ENCODE results near the gene RIOK1. TPM values are rescaled to one million over a fixed set of nuclear protein-coding genes. Genes with fewer than 3 reads are reported as not detected.

RIOK1 gene
- total RNA-seq, 2 experiments from 2014 or later: 57.9 to 64.7 TPM

GRCh38 chr6:7390226-7390878 lies 744 bp downstream of the RIOK1 start:
- peak overlapping the region; percentile 92 for H3K4me3 Mint-ChIP-seq
- H3K27ac Mint-ChIP-seq: peak overlapping the region; percentile 99
- no peaks in the 10 kb centered on the region for H3K27me3 Mint-ChIP-seq
- H3K9me3 Mint-ChIP-seq: no peaks in the 10 kb centered on the region
- peaks cover 43% of the 10 kb centered on the region for H3K4me1 Mint-ChIP-seq
- DNase-seq: no peak
- H3K36me3 Mint-ChIP-seq: peaks cover 37% of the 10 kb centered on the region

- no peaks in the 10 kb centered on the region for H3K27me3 Mint-ChIP-seq
- H3K4me1 Mint-ChIP-seq: peaks cover 43% of the 10 kb centered on the region
- H3K36me3 Mint-ChIP-seq: peaks cover 43% of the 10 kb centered on the region
- no peaks in the 10 kb centered on the region for H3K9me3 Mint-ChIP-seq
- no peak overlapping the region for H3K27ac Mint-ChIP-seq
- peak overlapping the region; percentile 92 for H3K4me3 Mint-ChIP-seq
- DNase-seq: no peak
Observed at GRCh38 chr6:7391151-7391550, 1.5 kb downstream of the RIOK1 start.

GRCh38 chr6:7392402-7392801 lies 2.8 kb downstream of the RIOK1 start:
- H3K4me3 Mint-ChIP-seq: peak overlapping the region; percentile 48
- peaks cover 43% of the 10 kb centered on the region for H3K36me3 Mint-ChIP-seq
- no peak for DNase-seq
- peaks cover 43% of the 10 kb centered on the region for H3K4me1 Mint-ChIP-seq
- no peaks in the 10 kb centered on the region for H3K27me3 Mint-ChIP-seq
- no peaks in the 10 kb centered on the region for H3K9me3 Mint-ChIP-seq
- no peak overlapping the region for H3K27ac Mint-ChIP-seq

DNA sequence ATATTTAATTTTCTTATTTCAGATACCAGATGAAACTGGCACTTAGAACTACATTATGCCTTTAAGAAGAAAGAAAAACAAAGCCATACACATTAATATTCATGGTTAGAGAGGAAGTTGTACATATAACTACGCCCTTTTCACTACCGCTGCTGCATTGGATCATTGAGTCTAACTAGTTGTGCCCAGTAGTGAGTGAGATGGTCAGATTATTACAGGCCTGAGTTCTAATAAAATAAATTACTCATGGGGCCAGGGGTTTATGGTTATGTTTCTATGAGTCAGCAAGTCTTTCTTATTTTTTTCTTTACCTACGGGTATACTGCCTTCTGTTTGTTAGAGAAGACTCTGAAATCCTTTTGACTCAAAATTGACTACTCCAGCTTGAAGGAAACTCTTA lies 11.5 kb downstream of the RIOK1 start:
- H3K9me3 Mint-ChIP-seq: no peaks in the 10 kb centered on the region
- H3K36me3 Mint-ChIP-seq: peaks cover 25% of the 10 kb centered on the region
- DNase-seq: no peak
- no peak overlapping the region for H3K27ac Mint-ChIP-seq
- H3K27me3 Mint-ChIP-seq: no peaks in the 10 kb centered on the region
- no peak overlapping the region for H3K4me3 Mint-ChIP-seq
- peaks cover 2% of the 10 kb centered on the region for H3K4me1 Mint-ChIP-seq

DNA sequence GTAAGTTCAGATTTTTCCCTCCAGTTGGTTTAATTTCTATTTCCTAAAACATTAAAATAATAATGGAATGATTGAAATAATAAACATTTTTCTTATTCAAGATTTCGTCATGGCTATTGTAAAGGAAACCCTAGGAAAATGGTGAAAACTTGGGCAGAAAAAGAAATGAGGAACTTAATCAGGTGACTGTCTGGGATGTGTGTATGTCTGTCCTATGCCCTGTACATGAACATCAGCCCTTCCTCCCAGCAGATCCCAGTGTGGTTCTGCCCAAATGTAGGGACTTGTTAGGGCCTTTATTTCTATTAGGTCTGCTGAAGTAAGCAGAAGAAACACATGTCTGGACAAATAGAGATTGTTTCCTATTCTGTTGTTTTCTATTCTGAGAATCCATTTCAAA lies 13.1 kb downstream of the RIOK1 start:
- no peaks in the 10 kb centered on the region for H3K9me3 Mint-ChIP-seq
- peaks cover 29% of the 10 kb centered on the region for H3K36me3 Mint-ChIP-seq
- peaks cover 2% of the 10 kb centered on the region for H3K4me1 Mint-ChIP-seq
- no peak overlapping the region for H3K4me3 Mint-ChIP-seq
- no peak overlapping the region for H3K27ac Mint-ChIP-seq
- DNase-seq: no peak
- no peaks in the 10 kb centered on the region for H3K27me3 Mint-ChIP-seq

DNA sequence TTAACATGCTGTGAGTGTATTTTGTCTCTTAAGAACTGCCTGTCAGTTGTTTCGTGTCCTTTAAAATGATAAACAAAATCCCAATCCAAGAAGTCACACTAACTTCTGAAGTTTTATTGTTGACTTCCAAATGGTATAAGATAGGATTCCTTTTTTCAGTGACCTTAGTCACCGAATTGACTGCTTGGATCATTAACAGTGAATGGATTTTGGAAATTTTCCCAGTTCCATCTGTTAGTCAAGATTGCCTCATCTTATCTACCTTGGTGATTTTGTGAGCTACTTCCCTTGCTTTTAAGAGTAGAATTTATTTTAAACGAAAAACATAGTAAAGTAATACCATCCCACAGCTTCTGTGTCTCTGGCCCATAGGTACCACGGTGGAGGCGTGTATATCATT lies 14.9 kb downstream of the RIOK1 start:
- Mint-ChIP-seq H3K4me3 (no peak overlapping the region), H3K4me1 (peaks cover under 1% of the 10 kb centered on the region), H3K27me3 (no peaks in the 10 kb centered on the region), H3K9me3 (no peaks in the 10 kb centered on the region), H3K36me3 (peaks cover 30% of the 10 kb centered on the region), H3K27ac (no peak overlapping the region)
- DNase-seq: no peak

DNA sequence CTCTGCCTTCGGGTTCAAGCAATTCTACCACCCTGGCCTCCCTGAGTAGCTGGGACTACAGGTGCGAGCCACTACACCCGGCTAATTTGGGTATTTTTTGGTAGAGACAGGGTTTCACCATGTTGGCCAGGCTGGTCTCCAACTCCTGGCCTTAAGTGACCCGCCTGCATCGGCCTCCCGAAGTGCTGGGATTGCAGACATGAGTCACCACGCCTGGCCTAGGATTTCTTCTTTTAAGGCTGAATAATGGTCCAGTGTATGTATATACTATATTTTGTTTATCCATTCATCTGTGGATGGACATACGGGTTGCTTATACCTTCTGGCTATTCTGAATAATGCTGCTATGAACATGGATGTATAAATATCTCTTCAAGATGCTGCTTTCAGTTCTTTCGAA lies 17.1 kb downstream of the RIOK1 start:
- no peaks in the 10 kb centered on the region for H3K4me1 Mint-ChIP-seq
- H3K9me3 Mint-ChIP-seq: no peaks in the 10 kb centered on the region
- H3K36me3 Mint-ChIP-seq: peaks cover 37% of the 10 kb centered on the region
- DNase-seq: no peak
- no peak overlapping the region for H3K4me3 Mint-ChIP-seq
- H3K27me3 Mint-ChIP-seq: no peaks in the 10 kb centered on the region
- H3K27ac Mint-ChIP-seq: no peak overlapping the region

DNA sequence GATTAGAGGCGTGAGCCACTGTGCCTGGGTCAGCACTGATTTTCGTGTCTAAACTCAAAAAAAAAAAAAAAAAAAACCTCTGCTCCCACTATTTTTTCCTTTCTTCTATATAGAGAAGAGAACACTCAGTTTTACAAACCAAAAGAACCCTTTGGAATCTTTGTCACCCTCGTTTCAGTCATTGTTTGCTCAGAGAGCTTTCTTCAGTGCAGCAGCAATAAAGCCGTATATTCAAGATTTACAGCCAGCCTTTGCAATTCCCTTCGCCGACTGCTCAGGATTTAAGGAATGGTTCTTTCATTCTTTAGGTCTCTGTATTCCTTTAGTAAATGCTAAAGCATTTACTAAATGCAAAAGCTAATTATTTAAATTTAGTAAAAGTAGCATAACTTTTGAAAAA lies 20.1 kb downstream of the RIOK1 start:
- Mint-ChIP-seq H3K4me3 (no peak overlapping the region), H3K9me3 (no peaks in the 10 kb centered on the region), H3K36me3 (peaks cover 35% of the 10 kb centered on the region), H3K4me1 (no peaks in the 10 kb centered on the region), H3K27ac (no peak overlapping the region), H3K27me3 (no peaks in the 10 kb centered on the region)
- DNase-seq: no peak

GRCh38 chr6:7410851-7411250 lies 21.2 kb downstream of the RIOK1 start:
- Mint-ChIP-seq H3K27ac (no peak overlapping the region), H3K4me1 (no peaks in the 10 kb centered on the region), H3K4me3 (no peak overlapping the region), H3K36me3 (peaks cover 36% of the 10 kb centered on the region), H3K9me3 (no peaks in the 10 kb centered on the region), H3K27me3 (no peaks in the 10 kb centered on the region)
- no peak for DNase-seq

GRCh38 chr6:7411328-7411727 lies 21.7 kb downstream of the RIOK1 start:
- Mint-ChIP-seq H3K36me3 (peaks cover 35% of the 10 kb centered on the region), H3K4me1 (no peaks in the 10 kb centered on the region), H3K27ac (no peak overlapping the region), H3K9me3 (no peaks in the 10 kb centered on the region), H3K27me3 (no peaks in the 10 kb centered on the region), H3K4me3 (no peak overlapping the region)
- no peak for DNase-seq

- Mint-ChIP-seq H3K27ac (no peak overlapping the region), H3K36me3 (peaks cover 36% of the 10 kb centered on the region), H3K27me3 (no peaks in the 10 kb centered on the region), H3K9me3 (no peaks in the 10 kb centered on the region), H3K4me1 (no peaks in the 10 kb centered on the region), H3K4me3 (no peak overlapping the region)
- DNase-seq: no peak
Observed at GRCh38 chr6:7413151-7413823, 23.7 kb downstream of the RIOK1 start.

DNA sequence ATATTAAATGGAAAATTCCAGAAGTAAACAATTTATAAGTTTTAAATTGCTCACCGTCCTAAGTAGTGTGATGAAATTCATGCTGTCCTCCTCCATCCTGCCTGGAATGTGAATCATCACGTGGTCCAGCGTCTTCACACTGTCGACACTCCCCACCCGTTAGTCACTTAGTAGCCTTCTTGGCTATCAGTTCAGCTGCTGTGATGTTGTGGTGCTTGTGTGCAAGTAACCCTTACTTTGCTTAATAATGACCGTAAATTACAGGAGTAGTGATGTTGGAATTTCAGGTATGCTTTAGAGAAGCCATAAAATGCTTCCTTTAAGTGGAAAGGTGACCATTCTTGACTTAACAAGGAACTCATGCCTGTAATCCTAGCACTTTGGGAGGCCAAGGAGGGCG lies 25.2 kb downstream of the RIOK1 start:
- no peaks in the 10 kb centered on the region for H3K27me3 Mint-ChIP-seq
- H3K27ac Mint-ChIP-seq: no peak overlapping the region
- no peaks in the 10 kb centered on the region for H3K4me1 Mint-ChIP-seq
- H3K4me3 Mint-ChIP-seq: no peak overlapping the region
- no peaks in the 10 kb centered on the region for H3K9me3 Mint-ChIP-seq
- no peak for DNase-seq
- peaks cover 40% of the 10 kb centered on the region for H3K36me3 Mint-ChIP-seq

DNA sequence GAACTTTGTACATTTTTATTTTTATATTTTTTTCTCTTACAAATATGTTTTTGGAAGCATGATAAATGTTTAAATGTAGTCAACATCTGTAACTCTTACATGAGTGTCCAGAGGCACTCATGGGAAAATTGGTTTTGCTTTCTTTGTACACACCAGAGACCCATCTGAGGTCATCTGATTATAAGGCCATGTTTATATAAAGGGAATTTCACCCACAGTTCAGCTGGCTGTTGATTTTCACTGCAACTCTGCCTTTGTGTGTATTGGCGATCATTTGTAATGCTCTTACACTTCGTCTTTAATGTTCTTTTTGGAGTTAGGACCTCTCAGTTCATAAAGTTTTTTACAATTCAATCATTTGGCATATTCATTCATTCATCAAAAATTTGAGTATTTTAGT lies 28.1 kb downstream of the RIOK1 start:
- H3K27ac Mint-ChIP-seq: no peak overlapping the region

DNA sequence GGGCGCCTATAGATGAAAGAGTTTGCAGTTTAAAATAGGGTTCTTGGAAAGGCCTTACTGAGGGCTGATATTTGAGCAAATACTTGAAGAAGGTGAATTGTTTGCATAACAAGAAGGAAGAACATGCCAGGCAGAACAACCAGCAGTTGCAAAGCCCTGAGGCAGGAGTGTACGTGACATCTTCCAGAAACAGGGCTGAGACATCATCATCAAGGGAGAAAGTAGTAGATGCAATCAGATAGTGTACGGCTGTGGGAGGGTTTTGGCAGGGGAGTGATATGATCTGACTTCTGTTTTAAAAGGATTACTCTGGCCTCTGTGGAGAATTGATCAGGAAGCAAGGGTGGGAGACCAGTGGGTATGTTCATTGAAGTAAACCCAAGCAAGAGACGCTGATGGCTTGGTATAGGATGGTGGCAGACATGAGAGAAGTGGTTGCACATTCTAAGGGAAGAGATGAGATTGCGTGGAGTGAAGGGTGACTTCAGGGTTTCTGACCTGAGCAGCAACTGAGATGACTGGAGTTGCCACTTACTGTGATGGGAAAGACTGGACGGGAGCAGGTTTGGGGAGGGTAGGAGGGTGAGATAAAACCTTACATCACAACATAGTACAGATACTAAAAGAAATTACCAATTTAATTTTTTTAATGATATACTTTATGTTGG lies 28.8 kb downstream of the RIOK1 start:
- DNase-seq: no peak
- H3K27ac Mint-ChIP-seq: peak overlapping the region; percentile 1
- H3K9me3 Mint-ChIP-seq: no peaks in the 10 kb centered on the region
- peaks cover 27% of the 10 kb centered on the region for H3K36me3 Mint-ChIP-seq
- no peaks in the 10 kb centered on the region for H3K4me1 Mint-ChIP-seq
- no peaks in the 10 kb centered on the region for H3K27me3 Mint-ChIP-seq
- no peak overlapping the region for H3K4me3 Mint-ChIP-seq

More for the DNA sequence above, 28.1 kb downstream of the RIOK1 start:
- peaks cover 29% of the 10 kb centered on the region for H3K36me3 Mint-ChIP-seq
- DNase-seq: no peak
- H3K27me3 Mint-ChIP-seq: no peaks in the 10 kb centered on the region
- no peak overlapping the region for H3K4me3 Mint-ChIP-seq
- no peaks in the 10 kb centered on the region for H3K4me1 Mint-ChIP-seq
- H3K9me3 Mint-ChIP-seq: no peaks in the 10 kb centered on the region

GRCh38 chr6:7419065-7419464 lies 29.5 kb downstream of the RIOK1 start:
- no peak overlapping the region for H3K4me3 Mint-ChIP-seq
- H3K27ac Mint-ChIP-seq: no peak overlapping the region
- H3K36me3 Mint-ChIP-seq: peaks cover 24% of the 10 kb centered on the region
- DNase-seq: no peak
- H3K27me3 Mint-ChIP-seq: no peaks in the 10 kb centered on the region
- no peaks in the 10 kb centered on the region for H3K4me1 Mint-ChIP-seq
- H3K9me3 Mint-ChIP-seq: no peaks in the 10 kb centered on the region

DNA sequence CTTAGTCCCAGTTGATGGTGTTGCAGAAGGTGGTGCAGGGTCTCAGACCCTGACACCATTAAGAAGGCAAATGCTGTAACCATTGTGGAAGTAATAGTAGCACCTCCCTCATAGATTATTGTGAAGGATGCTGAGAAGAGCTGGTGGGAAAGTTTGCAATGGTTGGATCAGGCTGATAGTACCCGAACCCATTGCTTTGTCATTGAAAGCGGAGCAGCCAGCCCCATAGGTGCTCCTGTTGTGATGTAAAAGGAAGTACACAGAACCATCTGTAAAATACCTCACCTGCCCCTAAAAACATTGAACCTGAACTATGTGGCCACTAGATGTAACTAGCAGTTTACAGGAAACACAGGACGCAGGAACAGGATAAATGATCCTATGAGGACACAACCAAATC lies 31.5 kb downstream of the RIOK1 start:
- DNase-seq: no peak
- no peaks in the 10 kb centered on the region for H3K9me3 Mint-ChIP-seq
- H3K4me1 Mint-ChIP-seq: no peaks in the 10 kb centered on the region
- H3K27ac Mint-ChIP-seq: no peak overlapping the region
- peaks cover 13% of the 10 kb centered on the region for H3K36me3 Mint-ChIP-seq
- H3K27me3 Mint-ChIP-seq: no peaks in the 10 kb centered on the region
- no peak overlapping the region for H3K4me3 Mint-ChIP-seq

All from activated naive CD8-positive, alpha-beta T cell treated with anti-CD3 and anti-CD28 coated beads for 36 hours (primary cell).